Pons (tissue), 1 donor: ENCODE results near the gene UBE2D2.

ENCODE experiments used
- DNase-seq: peaks from one replicate; pipeline ENCODE4 v3.0.0-alpha.2; 2016; ENCODE audit warnings: low spot score

Gene UBE2D2

DNA sequence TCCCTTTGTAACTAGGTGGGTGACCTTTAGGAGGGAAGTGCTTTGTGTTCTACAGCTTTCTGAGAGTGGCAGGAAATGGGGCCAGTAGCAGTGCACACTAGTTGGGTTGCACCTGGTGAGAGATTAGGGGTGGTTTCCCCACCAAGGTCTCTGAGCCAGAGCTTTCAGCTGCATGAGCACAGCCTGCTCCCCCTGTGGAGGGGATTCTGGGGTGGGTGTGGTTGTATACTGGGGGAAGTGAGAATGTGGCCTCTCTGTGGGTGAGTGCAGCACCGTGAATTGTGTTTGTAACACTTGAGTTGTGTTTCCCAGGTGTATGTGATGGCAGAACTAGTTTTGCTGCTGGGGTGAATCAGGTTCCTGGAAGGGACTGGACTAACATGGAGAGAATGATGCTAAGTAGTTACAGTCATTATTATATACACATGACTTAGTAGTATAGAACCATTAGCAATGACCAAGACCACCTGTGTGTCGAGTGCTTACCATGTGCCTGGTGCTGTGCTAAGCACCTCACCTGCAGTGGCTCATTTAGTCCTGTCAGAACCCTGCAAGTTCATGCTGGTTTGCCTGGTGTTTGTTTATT, 75.2 kb downstream of the UBE2D2 start:
- DNase-seq, result no peak

DNA sequence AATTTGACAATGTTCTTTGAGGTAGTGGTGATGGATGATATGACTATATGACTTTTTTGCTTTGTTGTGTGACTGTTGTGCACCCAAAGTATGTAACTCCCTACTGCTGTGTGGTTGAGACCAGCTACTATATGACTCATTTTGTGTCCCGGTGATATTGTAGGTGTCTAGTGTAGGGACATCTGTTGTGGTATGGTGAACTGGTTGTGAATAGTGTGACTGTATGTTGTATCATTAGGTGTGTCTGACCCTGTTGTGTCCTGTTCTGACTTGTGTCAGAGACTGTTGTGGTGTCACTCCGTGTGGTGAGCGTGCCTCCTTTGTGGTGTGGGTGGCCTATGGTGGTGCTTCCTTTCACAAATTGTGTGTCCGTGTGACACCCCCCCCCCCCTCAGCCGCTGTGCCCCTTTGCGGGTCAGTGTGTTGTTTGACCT, 75.9 kb downstream of the UBE2D2 start:
- peak; percentile 52 for DNase-seq

DNA sequence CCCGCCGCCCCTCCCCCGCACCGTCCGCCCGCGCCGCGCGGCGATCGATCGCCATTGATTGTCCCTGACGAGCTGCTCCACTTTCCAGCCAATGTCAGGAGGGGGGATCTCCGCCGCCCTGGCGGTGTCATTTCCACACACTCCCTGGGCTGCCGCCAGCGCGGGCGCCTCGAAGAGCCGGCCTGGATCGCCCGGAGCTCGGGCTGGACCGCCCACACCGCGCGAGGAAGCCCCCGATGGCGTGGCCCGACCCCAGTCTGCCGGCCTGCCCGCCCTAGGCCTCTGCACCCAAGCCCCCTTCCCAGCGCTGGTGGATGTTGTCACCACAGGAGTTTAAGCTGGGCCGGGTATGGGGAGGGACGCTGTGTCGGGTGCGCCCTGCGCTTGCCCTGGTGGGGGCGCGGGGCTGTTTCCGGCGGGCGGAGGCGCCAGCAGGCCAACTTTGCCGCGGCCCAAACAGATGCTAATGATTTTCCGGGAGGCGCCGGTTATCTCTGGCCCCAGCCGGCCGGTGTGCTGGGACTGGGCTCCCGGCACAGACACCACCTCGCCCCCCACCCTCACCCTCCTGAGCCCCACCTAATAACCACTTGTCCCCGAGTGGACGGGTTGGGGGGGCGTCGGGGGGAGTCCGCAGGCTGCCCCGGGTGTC, 76.4 kb downstream of the UBE2D2 start:
- peak; percentile 67 for DNase-seq

DNA sequence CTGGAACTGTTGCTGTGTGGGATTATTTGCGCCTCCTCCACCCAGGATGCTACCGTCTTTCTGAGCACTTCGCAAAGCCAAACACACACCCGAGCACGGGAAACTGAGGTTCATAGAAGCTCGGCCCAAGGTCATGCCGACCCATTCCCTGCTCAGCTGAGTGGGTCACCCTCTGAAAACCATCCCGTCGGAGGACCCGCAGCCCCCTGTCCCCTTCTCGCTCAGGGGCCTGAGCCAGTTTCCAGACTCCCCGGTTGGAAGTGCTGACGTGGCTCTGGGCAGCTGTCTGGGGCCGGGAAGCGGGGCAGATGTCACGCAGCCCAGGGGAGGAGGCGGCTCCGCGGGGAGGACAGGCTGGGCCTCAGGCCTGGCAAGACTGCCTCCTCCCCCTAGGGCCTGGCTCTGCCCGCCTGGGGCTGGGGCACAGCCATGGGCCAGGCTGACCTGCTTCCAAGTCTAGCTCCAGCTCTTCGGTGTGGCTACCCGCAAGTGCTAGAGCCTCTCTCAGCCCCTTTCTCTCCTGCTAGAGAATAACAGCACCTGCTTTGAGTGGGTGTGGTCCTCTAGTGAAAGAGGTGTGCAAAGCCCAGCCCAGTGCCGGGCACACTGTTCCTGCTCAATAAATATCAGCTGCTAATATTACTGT, 77.1 kb downstream of the UBE2D2 start:
- peak; percentile 88 for DNase-seq

- DNase-seq, result no peak
These were observed 77.8 kb downstream of the UBE2D2 start for GRCh38 chr5:139638736-139639618.

- no peak for DNase-seq
These were observed 78.7 kb downstream of the UBE2D2 start for GRCh38 chr5:139639619-139640380.

- no peak for DNase-seq
These were observed 79.4 kb downstream of the UBE2D2 start for GRCh38 chr5:139640421-139641115.

- no peak for DNase-seq
These were observed 80.3 kb downstream of the UBE2D2 start for GRCh38 chr5:139641116-139642080.

DNA sequence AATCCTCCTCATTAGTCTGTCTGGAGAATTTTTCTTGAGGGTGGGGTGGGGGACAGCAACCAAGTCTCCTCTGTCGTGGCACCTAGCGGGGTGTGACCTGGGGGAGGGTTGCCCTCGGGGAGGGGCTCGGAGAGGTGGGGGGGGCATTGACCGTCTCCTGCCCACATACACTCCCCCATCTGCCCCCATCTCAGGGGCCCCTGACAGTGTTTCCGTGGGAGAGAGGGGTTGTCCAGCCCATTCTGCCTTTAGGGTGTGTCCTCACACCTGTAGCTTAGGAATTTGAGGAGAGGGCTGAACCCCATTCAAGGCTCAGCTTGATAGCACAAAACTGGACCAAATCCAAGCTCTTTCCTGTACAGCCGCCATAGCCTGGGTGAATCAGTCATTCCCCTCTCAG, 81.1 kb downstream of the UBE2D2 start:
- no peak for DNase-seq

GRCh38 chr5:139642891-139643871, 82.0 kb downstream of the UBE2D2 start:
- no peak for DNase-seq

DNA sequence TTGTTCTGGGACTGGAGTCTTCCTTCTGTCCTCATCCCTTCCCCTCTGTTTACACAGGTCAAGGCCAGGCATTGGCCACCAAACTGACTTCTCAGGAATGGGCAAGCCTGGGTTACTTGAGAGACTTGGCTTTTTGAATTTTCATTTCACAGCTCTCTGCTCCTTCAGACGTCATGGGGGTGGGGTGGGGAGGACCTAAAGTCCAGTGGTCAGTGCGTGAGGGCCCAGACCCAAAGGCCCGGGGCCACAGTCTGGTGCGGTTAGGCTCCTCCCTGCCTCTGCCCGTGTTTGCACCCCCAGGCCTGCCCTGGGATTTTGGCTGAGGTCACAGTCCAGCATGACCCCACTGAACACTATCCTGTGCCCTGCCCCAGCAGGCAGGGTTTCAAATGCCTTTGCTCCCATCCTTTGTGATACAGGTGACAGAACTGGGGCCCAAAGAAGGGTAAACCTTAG, 82.9 kb downstream of the UBE2D2 start:
- no peak for DNase-seq

DNA sequence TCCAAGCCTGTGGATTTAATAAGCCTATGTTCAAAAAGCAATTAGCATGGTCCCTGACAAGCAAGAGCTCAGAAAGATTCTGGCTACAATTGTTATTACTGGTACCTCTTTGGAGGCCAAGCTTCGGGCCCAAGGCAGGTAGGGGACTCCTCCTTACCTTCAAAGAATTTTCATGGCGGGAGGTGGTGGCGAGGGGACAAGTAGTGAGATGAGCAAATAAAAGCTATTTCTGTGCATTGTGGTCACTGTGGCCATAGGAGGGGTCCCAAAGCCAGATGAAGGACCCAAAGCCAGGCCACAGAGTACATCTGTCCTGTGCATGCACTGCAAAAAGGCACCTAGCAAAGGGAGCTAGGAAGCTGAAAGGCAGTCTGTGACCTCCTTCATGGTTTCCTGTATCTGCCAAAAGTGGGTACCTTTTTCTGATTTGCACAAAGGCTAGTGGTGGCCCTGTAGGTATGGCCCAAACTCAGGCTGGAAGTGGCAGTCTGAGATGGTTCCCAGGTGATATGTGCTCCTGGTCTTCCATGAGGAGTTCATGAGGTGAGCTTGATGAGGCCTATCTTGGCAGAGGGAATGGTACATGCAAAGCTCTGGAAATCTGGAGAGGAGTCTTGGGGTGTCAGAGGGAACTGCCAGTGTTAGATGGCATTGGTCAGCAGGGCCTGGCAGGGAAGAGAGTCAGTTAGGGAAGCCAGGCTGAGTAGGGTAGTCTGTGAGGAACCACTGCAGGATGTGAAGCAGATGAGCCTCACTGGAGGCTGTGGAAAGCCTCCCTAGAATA, 83.7 kb downstream of the UBE2D2 start:
- no peak for DNase-seq

- DNase-seq, result no peak
These were observed 84.3 kb downstream of the UBE2D2 start for GRCh38 chr5:139645430-139645871.

DNA sequence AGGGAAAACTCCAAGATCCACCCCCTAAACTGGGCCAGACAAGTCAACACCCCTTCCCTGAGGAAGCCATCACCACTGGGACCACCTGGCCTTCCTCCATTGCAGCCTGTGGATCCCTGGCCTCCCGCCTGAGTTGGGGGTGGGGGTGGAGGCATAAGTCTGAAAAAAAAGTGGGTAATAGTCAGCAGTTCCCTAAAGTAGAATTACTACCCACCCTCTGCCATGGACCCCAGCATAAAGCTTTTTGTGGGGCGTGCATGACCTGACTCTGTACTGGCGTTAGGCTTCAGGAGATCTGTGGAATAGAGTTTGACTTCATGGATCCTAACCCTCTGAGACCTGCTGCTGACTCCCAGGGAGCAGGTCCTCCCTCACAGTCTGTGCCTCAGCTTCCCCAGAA, 85.0 kb downstream of the UBE2D2 start:
- DNase-seq, result no peak

DNA sequence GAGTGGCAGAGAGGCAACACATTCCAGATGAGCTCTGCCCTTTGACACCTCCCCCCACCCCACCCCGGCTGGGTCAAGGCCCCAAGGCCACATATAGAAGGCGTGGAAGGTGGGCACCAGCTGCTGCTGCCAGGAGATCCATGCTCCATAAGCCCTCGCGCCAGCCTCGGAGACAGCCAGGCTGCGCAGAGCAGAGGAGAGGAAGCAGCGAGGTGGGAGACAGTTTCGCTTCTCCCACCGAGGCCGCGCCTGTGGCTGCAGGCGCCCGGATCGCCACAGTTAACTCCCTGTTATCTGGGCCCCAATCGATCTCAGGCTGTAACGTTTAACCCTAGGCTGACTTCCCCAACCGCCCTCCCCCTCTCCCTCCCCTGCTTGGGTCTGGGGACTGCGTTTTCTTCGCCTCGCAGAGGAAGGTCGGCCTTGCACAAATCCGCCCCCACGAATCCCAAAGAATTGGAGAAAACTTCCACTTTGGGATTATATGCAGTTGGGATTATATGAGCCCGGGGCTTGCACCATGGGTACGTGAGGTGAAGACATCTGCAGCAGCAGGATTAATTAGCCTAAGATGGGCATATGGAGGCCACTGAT, 85.9 kb downstream of the UBE2D2 start:
- DNase-seq, result no peak

GRCh38 chr5:139647506-139648204, 86.5 kb downstream of the UBE2D2 start:
- DNase-seq, result no peak
